ENCODE results near the gene ZNF555. TPM values are rescaled to one million over a fixed set of nuclear protein-coding genes. Genes with fewer than 3 reads are reported as not detected.

Gene ZNF555
- polyA plus RNA-seq, 6 donors from 2014 or later, result 1.8 to 6.7 (median 4.5) TPM

- no peak for ATAC-seq (ENCODE audit: low read depth in 2 of 2)
- no peaks in the 10 kb centered on the region for H3K27me3 Mint-ChIP-seq
- no peaks in the 10 kb centered on the region for H3K9me3 Mint-ChIP-seq
- H3K36me3 Mint-ChIP-seq, result peaks cover 0 to 23% of the 10 kb centered on the region in 2 donors
- H3K27ac Mint-ChIP-seq, result no peak overlapping the region
- peaks cover 1 to 13% (median 5%) of the 10 kb centered on the region in 3 donors for H3K4me1 Mint-ChIP-seq
- DNase-seq, result no peak
- peak overlapping the region in 1 of 8 donors; percentile 68 for H3K4me3 Mint-ChIP-seq
Observed at GRCh38 chr19:2802826-2803225, 38.4 kb upstream of the ZNF555 start.

- H3K27ac Mint-ChIP-seq, result peak overlapping the region in 2 of 6 donors; percentile 29 to 51
- ATAC-seq (ENCODE audit: low read depth in 2 of 2) (no peak), DNase-seq (no peak)
- H3K4me3 Mint-ChIP-seq, result no peak overlapping the region
- no peaks in the 10 kb centered on the region for H3K27me3 Mint-ChIP-seq
- peaks cover 0 to 24% of the 10 kb centered on the region in 2 donors for H3K36me3 Mint-ChIP-seq
- H3K9me3 Mint-ChIP-seq, result no peaks in the 10 kb centered on the region
- H3K4me1 Mint-ChIP-seq, result peaks cover 2 to 13% (median 5%) of the 10 kb centered on the region in 3 donors
Observed at GRCh38 chr19:2803486-2804155, 37.7 kb upstream of the ZNF555 start.

- Mint-ChIP-seq H3K27me3 (no peaks in the 10 kb centered on the region), H3K36me3 (peaks cover 4 to 31% of the 10 kb centered on the region in 2 donors), H3K9me3 (no peaks in the 10 kb centered on the region), H3K4me1 (peaks cover 3 to 13% (median 5%) of the 10 kb centered on the region in 3 donors), H3K4me3 (no peak overlapping the region), H3K27ac (peak overlapping the region in 3 of 6 donors; percentile 10 to 54 (median 29))
- DNase-seq, result no peak
- no peak for ATAC-seq (ENCODE audit: low read depth in 2 of 2)
Observed at GRCh38 chr19:2804156-2805004, 36.9 kb upstream of the ZNF555 start.

- Mint-ChIP-seq H3K4me3 (no peak overlapping the region), H3K9me3 (no peaks in the 10 kb centered on the region), H3K27me3 (no peaks in the 10 kb centered on the region), H3K36me3 (peaks cover 4 to 32% of the 10 kb centered on the region in 2 donors), H3K4me1 (peaks cover 3 to 13% (median 5%) of the 10 kb centered on the region in 3 donors), H3K27ac (no peak overlapping the region)
- no peak for DNase-seq
- ATAC-seq (ENCODE audit: low read depth in 2 of 2), result no peak
Observed at GRCh38 chr19:2805261-2805900, 35.9 kb upstream of the ZNF555 start.

- peaks cover 4 to 27% of the 10 kb centered on the region in 2 donors for H3K36me3 Mint-ChIP-seq
- peaks cover 3 to 13% (median 5%) of the 10 kb centered on the region in 3 donors for H3K4me1 Mint-ChIP-seq
- no peaks in the 10 kb centered on the region for H3K9me3 Mint-ChIP-seq
Observed at GRCh38 chr19:2805991-2806649, 35.2 kb upstream of the ZNF555 start.

GRCh38 chr19:2806736-2807378 is 34.4 kb upstream of the ZNF555 start:
- DNase-seq (no peak), ATAC-seq (ENCODE audit: low read depth in 2 of 2) (no peak)
- Mint-ChIP-seq H3K9me3 (no peaks in the 10 kb centered on the region), H3K36me3 (peaks cover 4 to 21% of the 10 kb centered on the region in 2 donors), H3K27ac (no peak overlapping the region), H3K4me1 (peaks cover 3 to 11% (median 5%) of the 10 kb centered on the region in 3 donors), H3K4me3 (no peak overlapping the region), H3K27me3 (no peaks in the 10 kb centered on the region)

More at GRCh38 chr19:2805991-2806649, 35.2 kb upstream of the ZNF555 start:
- Mint-ChIP-seq H3K27me3 (no peaks in the 10 kb centered on the region), H3K4me3 (no peak overlapping the region), H3K27ac (peak overlapping the region in 1 of 6 donors; percentile 64)
- DNase-seq (no peak), ATAC-seq (ENCODE audit: low read depth in 2 of 2) (no peak)

- Mint-ChIP-seq H3K4me1 (peaks cover 1 to 9% (median 3%) of the 10 kb centered on the region in 3 donors), H3K36me3 (peaks cover 4 to 14% of the 10 kb centered on the region in 2 donors), H3K27me3 (no peaks in the 10 kb centered on the region), H3K27ac (no peak overlapping the region), H3K9me3 (no peaks in the 10 kb centered on the region), H3K4me3 (no peak overlapping the region)
- no peak for ATAC-seq (ENCODE audit: low read depth in 2 of 2)
- no peak for DNase-seq
Observed at GRCh38 chr19:2807379-2808128, 33.7 kb upstream of the ZNF555 start.

- Mint-ChIP-seq H3K4me3 (no peak overlapping the region), H3K27ac (no peak overlapping the region), H3K4me1 (peaks cover 0 to 5% (median 1%) of the 10 kb centered on the region in 3 donors), H3K27me3 (no peaks in the 10 kb centered on the region), H3K36me3 (peaks cover 4 to 9% of the 10 kb centered on the region in 2 donors), H3K9me3 (no peaks in the 10 kb centered on the region)
- no peak for DNase-seq
- no peak for ATAC-seq (ENCODE audit: low read depth in 2 of 2)
Observed at GRCh38 chr19:2808129-2808941, 32.9 kb upstream of the ZNF555 start.

- Mint-ChIP-seq H3K4me3 (no peak overlapping the region), H3K27ac (no peak overlapping the region), H3K9me3 (no peaks in the 10 kb centered on the region), H3K4me1 (peaks cover 0 to 1% (median 0%) of the 10 kb centered on the region in 3 donors), H3K27me3 (no peaks in the 10 kb centered on the region), H3K36me3 (peaks cover 4 to 9% of the 10 kb centered on the region in 2 donors)
- DNase-seq (no peak), ATAC-seq (ENCODE audit: low read depth in 2 of 2) (no peak)
Observed at GRCh38 chr19:2809387-2810140, 31.7 kb upstream of the ZNF555 start.

GRCh38 chr19:2810141-2811091 is 30.9 kb upstream of the ZNF555 start:
- H3K27me3 Mint-ChIP-seq, result no peaks in the 10 kb centered on the region
- no peak for DNase-seq
- peaks cover 4 to 9% of the 10 kb centered on the region in 2 donors for H3K36me3 Mint-ChIP-seq
- no peaks in the 10 kb centered on the region for H3K9me3 Mint-ChIP-seq
- H3K27ac Mint-ChIP-seq, result peak overlapping the region in 1 of 6 donors; percentile 70
- peaks cover 0 to 1% (median 0%) of the 10 kb centered on the region in 3 donors for H3K4me1 Mint-ChIP-seq
- H3K4me3 Mint-ChIP-seq, result no peak overlapping the region
- ATAC-seq (ENCODE audit: low read depth in 2 of 2), result no peak

All from naive B cell (primary cell).